SU-DHL-6 (cell line): ENCODE data around the gene LHFPL3.

ENCODE experiments used
- H2AFZ ChIP-seq: fragments of 200-600 bp; sonication (generic); 2 replicates; pipeline ENCODE4 v1.6.1; 2014; ENCODE audit warnings: low read depth, mild to moderate bottlenecking, moderate library complexity, mixed read lengths, antibody characterized with exemption, low read length; ENCODE audit not compliant: severe bottlenecking
- H3F3A ChIP-seq: fragments of 200-600 bp; shearing (Covaris generic); 2 replicates; pipeline ENCODE4 v1.6.0; 2016; ENCODE audit warnings: antibody characterized with exemption, mild to moderate bottlenecking; ENCODE audit not compliant: insufficient read depth
- H3K27ac ChIP-seq: fragments of 200-600 bp; sonication (generic); 2 replicates; pipeline ENCODE4 v1.5.1; 2016; ENCODE audit warnings: low read depth, mild to moderate bottlenecking, low read length, moderate library complexity, mixed read lengths
- H3K27me3 ChIP-seq: fragments of 200-600 bp; sonication (generic), shearing (Covaris generic); 2 replicates; pipeline ENCODE4 v1.6.0; 2014; ENCODE audit warnings: mild to moderate bottlenecking, low read length
- H3K36me3 ChIP-seq: fragments of 200-600 bp; sonication (generic); 2 replicates; pipeline ENCODE4 v1.6.1; 2014; ENCODE audit warnings: mild to moderate bottlenecking, low read length, mixed read lengths
- H3K4me2 ChIP-seq: fragments of 300-600, 200-600 bp; shearing (Covaris generic), sonication (generic); 2 replicates; pipeline ENCODE4 v1.6.0; 2014; ENCODE audit warnings: low read length, low read depth, mild to moderate bottlenecking; ENCODE audit not compliant: poor library complexity, severe bottlenecking
- H3K4me3 ChIP-seq: fragments of 200-600 bp; sonication (generic); 2 replicates; pipeline ENCODE4 v1.5.1; 2014; ENCODE audit warnings: antibody characterized with exemption, low read length, mild to moderate bottlenecking, mixed read lengths; ENCODE audit not compliant: insufficient read depth, poor library complexity, severe bottlenecking
- H3K79me2 ChIP-seq: fragments of 200-600 bp; sonication (generic); 2 replicates; pipeline ENCODE4 v1.6.1; 2014; ENCODE audit warnings: mild to moderate bottlenecking, low read length, moderate library complexity; ENCODE audit not compliant: insufficient read depth
- H3K9ac ChIP-seq: fragments of 200-600 bp; sonication (generic); 2 replicates; pipeline ENCODE4 v1.7.0; 2014; ENCODE audit warnings: mild to moderate bottlenecking, low read length
- H3K9me2 ChIP-seq: fragments of 200-600 bp; sonication (generic); replicated peaks from 2 replicates; pipeline ENCODE4 v1.6.1; 2014; ENCODE audit warnings: low read length; ENCODE audit not compliant: insufficient read depth
- H3K9me3 ChIP-seq: fragments of 200-600 bp; sonication (generic); 2 replicates; pipeline ENCODE4 v1.6.1; 2014; ENCODE audit warnings: low read length, mixed read lengths; ENCODE audit not compliant: insufficient read depth
- H4K20me1 ChIP-seq: fragments of 200-600 bp; sonication (generic); 2 replicates; pipeline ENCODE4 v1.6.1; 2014; ENCODE audit warnings: low read depth, mild to moderate bottlenecking, antibody characterized with exemption, low read length, moderate library complexity, mixed read lengths
- CTCF ChIP-seq: fragments of 200-600 bp; sonication (generic); IDR thresholded peaks from one replicate; pipeline ENCODE4 v1.5.1; 2017; ENCODE audit warnings: antibody characterized with exemption, mild to moderate bottlenecking, low read length, moderate library complexity; ENCODE audit not compliant: insufficient read depth, poor library complexity, severe bottlenecking
- EZH2phosphoT487 ChIP-seq: fragments of 200-600 bp; sonication (generic), shearing (Covaris generic); conservative IDR thresholded peaks from 2 replicates; pipeline ENCODE4 v1.6.1; 2018; ENCODE audit warnings: mild to moderate bottlenecking, antibody characterized with exemption, low read length, moderate library complexity, mixed read lengths

LHFPL3 gene

GRCh38 chr7:104469166-104469820 is 140.9 kb downstream of the LHFPL3 start:
- H3K27me3 ChIP-seq = no peaks in the 10 kb centered on the region
- H4K20me1 ChIP-seq = no peaks in the 10 kb centered on the region
- H3K4me2 ChIP-seq = no peak overlapping the region
- TF ChIP-seq EZH2phosphoT487 (no peak), CTCF (no peak)
- no peaks in the 10 kb centered on the region for H3K9me2 ChIP-seq
- H3K9me3 ChIP-seq = 0 out of 2 replicates have a peak, but pooled peaks cover 3% of the 10 kb centered on the region
- H3K27ac ChIP-seq = no peak overlapping the region
- H3K9ac ChIP-seq = no peak overlapping the region
- H3K36me3 ChIP-seq = no peaks in the 10 kb centered on the region
- H3F3A ChIP-seq = no peaks in the 10 kb centered on the region
- H3K79me2 ChIP-seq = no peaks in the 10 kb centered on the region
- no peak overlapping the region for H3K4me3 ChIP-seq
- H2AFZ ChIP-seq = no peak overlapping the region

- Histone ChIP-seq H3K9me2 (no peaks in the 10 kb centered on the region), H3F3A (no peaks in the 10 kb centered on the region), H3K4me3 (no peak overlapping the region), H3K27me3 (no peaks in the 10 kb centered on the region), H3K36me3 (no peaks in the 10 kb centered on the region), H3K27ac (no peak overlapping the region), H3K4me2 (no peak overlapping the region), H3K9ac (no peak overlapping the region), H2AFZ (no peak overlapping the region), H3K79me2 (no peaks in the 10 kb centered on the region), H4K20me1 (no peaks in the 10 kb centered on the region), H3K9me3 (no peaks in the 10 kb centered on the region)
- TF ChIP-seq CTCF (no peak), EZH2phosphoT487 (no peak)
Observed at GRCh38 chr7:104480529-104480928, 152.1 kb downstream of the LHFPL3 start.

GRCh38 chr7:104482362-104483037 is 154.1 kb downstream of the LHFPL3 start:
- H3F3A ChIP-seq = no peaks in the 10 kb centered on the region

More at GRCh38 chr7:104482362-104483037, 154.1 kb downstream of the LHFPL3 start:
- no peak overlapping the region for H3K27ac ChIP-seq
- no peak overlapping the region for H2AFZ ChIP-seq
- H3K4me2 ChIP-seq = no peak overlapping the region
- H4K20me1 ChIP-seq = no peaks in the 10 kb centered on the region
- TF ChIP-seq CTCF (no peak), EZH2phosphoT487 (no peak)
- no peaks in the 10 kb centered on the region for H3K9me3 ChIP-seq
- H3K27me3 ChIP-seq = no peaks in the 10 kb centered on the region
- no peaks in the 10 kb centered on the region for H3K79me2 ChIP-seq
- no peak overlapping the region for H3K4me3 ChIP-seq
- no peaks in the 10 kb centered on the region for H3K36me3 ChIP-seq
- no peak overlapping the region for H3K9ac ChIP-seq
- H3K9me2 ChIP-seq = no peaks in the 10 kb centered on the region
